ENCODE results near the gene SFMBT2. TPM values are rescaled to one million over a fixed set of nuclear protein-coding genes. Genes with fewer than 3 reads are reported as not detected.

SFMBT2 gene
- total RNA-seq, 4 donors from 2014 or later = 7.1 to 13.2 (median 9.0) TPM

- DNase-seq = no peak
- 76 to 77% methylated on average over 7 of the region's 7 CpGs for WGBS, 2 donors
- Histone ChIP-seq H3K27me3 (no peaks in the 10 kb centered on the region), H3K4me1 (peaks cover 4 to 5% of the 10 kb centered on the region in 2 donors), H3K27ac (no peak overlapping the region), H3K36me3 (no peaks in the 10 kb centered on the region), H3K4me3 (replicated peaks in 1 of 3) (no peak overlapping the region), H3K9me3 (no peaks in the 10 kb centered on the region)
- TF ChIP-seq POLR2A (IDR thresholded peaks at IDR 0.05) = no peak
- TF ChIP-seq CTCF (IDR thresholded peaks at IDR 0.05) = no peak
- intact Hi-C loops (cut with DNase I) = loop anchor here (5.0 kb wide), 1 partner anchor 148 kb away; the partner anchor contains the start of gene SFMBT2
Measured at GRCh38 chr10:7264313-7264756, 146.5 kb downstream of the SFMBT2 start.

- Histone ChIP-seq H3K27me3 (no peaks in the 10 kb centered on the region), H3K9me3 (no peaks in the 10 kb centered on the region), H3K36me3 (no peaks in the 10 kb centered on the region), H3K4me1 (peaks cover 4 to 5% of the 10 kb centered on the region in 2 donors), H3K27ac (no peak overlapping the region), H3K4me3 (replicated peaks in 1 of 3) (no peak overlapping the region)
- DNase-seq = no peak
- whole genome bisulfite sequencing, 2 donors = 94 to 96% methylated on average over 5 of the region's 5 CpGs
- no peak for TF ChIP-seq POLR2A (IDR thresholded peaks at IDR 0.05)
- TF ChIP-seq CTCF (IDR thresholded peaks at IDR 0.05) = no peak
- intact Hi-C loops (cut with DNase I) = loop anchor here (5.0 kb wide), 1 partner anchor 149 kb away; the partner anchor contains the start of gene SFMBT2
Measured at GRCh38 chr10:7263616-7264015, 147.2 kb downstream of the SFMBT2 start.

GRCh38 chr10:7261351-7261750 lies 149.5 kb downstream of the SFMBT2 start:
- Histone ChIP-seq H3K4me1 (peaks cover 4 to 5% of the 10 kb centered on the region in 2 donors), H3K36me3 (no peaks in the 10 kb centered on the region), H3K9me3 (no peaks in the 10 kb centered on the region), H3K27me3 (no peaks in the 10 kb centered on the region), H3K27ac (no peak overlapping the region), H3K4me3 (replicated peaks in 1 of 3) (no peak overlapping the region)
- 92 to 96% methylated on average over 5 of the region's 5 CpGs for WGBS, 2 donors
- intact Hi-C loops (cut with DNase I) = loop anchor here (5.0 kb wide), 1 partner anchor 151 kb away; the partner anchor contains the start of gene SFMBT2
- TF ChIP-seq POLR2A (IDR thresholded peaks at IDR 0.05) (no peak), CTCF (IDR thresholded peaks at IDR 0.05) (no peak)
- DNase-seq = no peak

GRCh38 chr10:7260912-7261311 lies 149.9 kb downstream of the SFMBT2 start:
- intact Hi-C loops (cut with DNase I) = loop anchor here (5.0 kb wide), 1 partner anchor 151 kb away; the partner anchor contains the start of gene SFMBT2
- Histone ChIP-seq H3K27me3 (no peaks in the 10 kb centered on the region), H3K27ac (no peak overlapping the region), H3K4me1 (peaks cover 4 to 5% of the 10 kb centered on the region in 2 donors), H3K4me3 (replicated peaks in 1 of 3) (no peak overlapping the region), H3K9me3 (no peaks in the 10 kb centered on the region), H3K36me3 (no peaks in the 10 kb centered on the region)
- WGBS, 2 donors = 93 to 95% methylated on average over 8 of the region's 8 CpGs
- no peak for DNase-seq
- TF ChIP-seq CTCF (IDR thresholded peaks at IDR 0.05) (no peak), POLR2A (IDR thresholded peaks at IDR 0.05) (no peak)

- TF ChIP-seq POLR2A (IDR thresholded peaks at IDR 0.05) = no peak
- peak; percentile 26 to 81 (median 68) for TF ChIP-seq CTCF (IDR thresholded peaks at IDR 0.05)
- WGBS, 2 donors = 19 to 26% methylated on average over 3 of the region's 3 CpGs
- Histone ChIP-seq H3K4me3 (replicated peaks in 1 of 3) (no peak overlapping the region), H3K4me1 (peaks cover 4 to 5% of the 10 kb centered on the region in 2 donors), H3K9me3 (no peaks in the 10 kb centered on the region), H3K36me3 (no peaks in the 10 kb centered on the region), H3K27me3 (no peaks in the 10 kb centered on the region), H3K27ac (no peak overlapping the region)
- intact Hi-C loops (cut with DNase I) = loop anchor here (5.0 kb wide), 1 partner anchor 152 kb away; the partner anchor contains the start of gene SFMBT2
- peak; percentile 52 to 53 for DNase-seq
Measured at GRCh38 chr10:7260412-7260900, 150.4 kb downstream of the SFMBT2 start.
